HG03378 (cell line): ENCODE data around the gene HBA1.
"Not testable (repeated sequence)": the region's sequence is repeated elsewhere in the genome, so short reads cannot be mapped to it uniquely, and the experiment has no call there.

Experiments
- ATAC-seq: cut with Tn5 transposase; IDR thresholded peaks from one replicate; pipeline ENCODE4 v1.9.1; 2021; ENCODE audit warnings: mild to moderate bottlenecking, moderate library complexity; ENCODE audit not compliant: unreplicated experiment

HBA1 gene

DNA sequence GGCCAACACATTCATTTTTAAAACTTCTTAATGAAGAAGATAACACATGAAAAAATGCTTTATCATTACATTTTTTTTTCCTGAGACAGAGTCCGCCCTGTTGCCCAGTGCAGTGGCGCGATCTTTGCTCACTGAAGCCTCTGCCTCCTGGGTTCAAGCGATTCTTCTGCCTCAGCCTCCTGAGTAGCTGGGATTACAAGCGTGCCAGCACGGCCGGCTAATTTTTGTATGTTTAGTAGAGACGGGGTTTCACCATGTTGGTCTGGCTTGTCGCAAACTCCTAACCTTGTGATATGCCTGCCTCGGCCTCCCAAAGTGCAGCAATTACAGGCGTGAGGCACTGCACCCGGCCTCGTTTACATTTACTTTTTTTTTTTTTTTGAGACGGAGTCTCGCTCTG lies 17.0 kb downstream of the HBA1 start:
- ATAC-seq: no peak

DNA sequence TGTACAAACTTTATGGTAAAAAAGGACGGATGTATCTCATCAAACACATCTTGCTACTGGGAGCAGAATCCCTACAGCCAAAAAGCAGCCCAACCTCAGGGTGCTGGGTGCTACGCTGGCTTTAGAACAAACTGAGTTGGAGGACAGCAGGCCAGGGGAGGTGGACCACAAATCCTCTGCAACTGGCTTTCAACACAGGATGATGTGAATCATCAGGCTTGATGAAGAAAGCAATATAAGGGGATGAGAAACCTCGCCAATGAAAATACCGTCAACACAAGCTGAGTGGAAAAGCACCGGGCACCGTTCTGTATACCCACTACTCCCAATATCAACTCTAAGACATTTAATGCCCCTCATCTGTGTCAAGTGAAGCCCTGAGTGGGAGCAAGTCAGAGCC lies 18.0 kb downstream of the HBA1 start:
- no peak for ATAC-seq

DNA sequence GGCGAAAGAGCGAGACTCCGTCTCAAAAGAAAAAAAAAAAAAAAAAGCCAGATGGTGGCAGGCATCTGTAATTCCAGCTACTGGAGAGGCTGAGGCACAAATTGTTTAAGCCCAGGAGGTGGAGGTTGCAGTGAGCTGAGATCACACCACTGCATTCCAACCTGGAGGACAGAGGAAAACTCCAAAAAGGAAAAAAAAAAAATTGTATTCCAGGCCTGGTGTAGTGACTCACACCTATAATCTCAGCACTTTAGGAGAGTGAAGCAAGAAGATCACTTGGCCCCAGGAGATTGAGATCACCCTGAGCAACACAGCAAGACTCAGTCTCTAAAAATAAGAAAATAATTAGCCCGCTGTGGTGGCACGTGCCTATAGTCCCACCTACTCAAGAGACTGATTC lies 23.9 kb downstream of the HBA1 start:
- ATAC-seq: no peak

DNA sequence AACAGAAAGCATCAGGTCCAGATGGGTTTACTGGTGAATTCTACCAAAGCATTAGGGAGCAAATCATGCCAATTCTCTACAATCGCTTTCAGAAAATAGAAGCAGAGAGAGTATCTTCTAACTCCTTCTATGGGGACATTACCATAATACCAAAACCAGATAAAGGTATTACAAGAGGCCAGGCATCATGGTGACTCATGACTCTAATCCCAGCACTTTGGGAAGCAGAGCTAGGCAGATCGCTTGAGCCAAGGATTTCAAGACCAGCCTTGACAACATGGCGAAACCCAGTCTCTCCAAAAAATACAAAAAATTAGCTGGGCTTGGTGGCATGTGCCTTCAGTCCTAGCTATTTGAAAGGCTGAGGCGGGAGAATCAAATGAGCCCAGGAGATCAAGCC lies 26.8 kb downstream of the HBA1 start:
- no peak for ATAC-seq

DNA sequence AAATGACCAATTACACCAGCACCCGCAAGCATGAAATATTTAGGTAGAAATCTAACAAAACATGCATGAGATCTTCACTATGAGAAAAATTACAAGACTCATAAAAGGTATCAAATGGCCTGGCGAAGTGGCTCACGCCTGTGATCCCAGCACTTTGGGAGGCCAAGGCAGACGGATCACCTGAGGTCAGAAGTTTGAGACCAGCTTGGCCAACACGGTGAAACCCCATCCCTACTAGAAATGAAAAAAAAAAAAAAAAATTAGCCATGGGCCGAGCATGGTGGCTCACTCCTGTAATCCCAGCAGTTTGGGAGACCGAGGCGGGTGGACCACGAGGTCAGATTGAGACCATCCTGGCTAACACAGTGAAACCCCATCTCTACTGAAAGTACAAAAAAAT lies 27.6 kb downstream of the HBA1 start:
- ATAC-seq: not testable (repeated sequence)

DNA sequence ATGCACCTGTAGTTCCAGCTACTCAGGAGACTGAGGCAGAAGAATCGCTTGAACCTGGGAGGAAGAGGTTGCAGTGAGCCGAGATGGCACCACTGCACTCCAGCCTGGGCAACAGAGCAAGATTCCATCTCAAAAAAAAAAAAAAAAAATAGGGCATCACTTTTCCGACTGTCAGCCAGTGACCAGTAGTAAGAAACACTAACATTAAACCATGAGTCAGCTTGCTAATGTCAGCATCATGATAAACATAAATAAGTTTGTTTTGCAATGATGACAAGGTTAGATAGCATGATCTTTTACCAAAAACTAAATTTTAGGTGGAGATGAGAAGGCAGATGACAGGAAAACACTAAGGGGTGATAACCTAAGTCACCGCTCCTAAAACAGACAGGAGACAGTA lies 32.9 kb downstream of the HBA1 start:
- ATAC-seq: not testable (repeated sequence)

DNA sequence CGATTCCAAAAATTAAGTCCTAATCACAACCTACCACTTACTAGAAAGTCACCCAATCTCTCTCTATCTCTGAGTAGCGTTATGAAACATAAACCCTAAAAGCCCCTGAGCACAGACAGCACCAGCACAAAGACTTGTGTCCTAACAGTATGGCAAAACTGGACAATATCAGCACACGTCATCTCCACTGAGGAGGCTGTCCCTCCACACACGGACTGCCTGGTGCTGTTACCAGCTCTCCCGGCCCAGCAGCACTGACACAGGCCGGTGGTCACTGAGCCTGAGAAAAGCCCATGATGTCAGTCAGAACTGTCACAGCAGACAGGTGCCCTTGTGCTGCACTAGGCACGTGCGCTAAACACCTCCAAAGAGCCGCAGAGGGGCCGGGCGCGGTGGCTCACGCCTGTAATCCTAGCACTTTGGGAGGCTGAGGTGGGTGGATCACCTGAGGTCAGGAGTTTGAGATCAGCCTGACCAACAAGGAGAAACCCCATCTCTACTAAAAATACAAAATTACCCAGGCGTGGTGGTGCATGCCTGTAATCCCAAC lies 35.2 kb downstream of the HBA1 start:
- not testable (repeated sequence) for ATAC-seq

DNA sequence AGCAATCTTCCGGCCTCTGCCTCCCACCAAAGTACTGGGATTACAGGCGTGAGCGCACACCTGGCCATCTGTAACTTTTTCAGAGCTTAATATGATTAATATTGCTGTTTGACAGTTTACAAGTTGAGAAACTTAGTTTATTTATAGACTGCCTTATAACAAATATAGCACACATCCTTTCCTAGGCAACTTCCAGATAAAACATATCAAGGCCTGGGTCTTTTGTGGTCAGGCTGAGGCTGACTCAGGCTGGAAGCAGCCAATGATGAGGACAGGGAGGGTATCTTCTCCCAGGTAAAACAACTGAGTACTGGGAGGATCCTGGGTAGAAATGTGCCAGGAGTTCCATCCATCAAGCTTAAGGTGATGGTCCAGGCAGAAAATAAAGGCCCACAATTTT lies 36.5 kb downstream of the HBA1 start:
- ATAC-seq: no peak

DNA sequence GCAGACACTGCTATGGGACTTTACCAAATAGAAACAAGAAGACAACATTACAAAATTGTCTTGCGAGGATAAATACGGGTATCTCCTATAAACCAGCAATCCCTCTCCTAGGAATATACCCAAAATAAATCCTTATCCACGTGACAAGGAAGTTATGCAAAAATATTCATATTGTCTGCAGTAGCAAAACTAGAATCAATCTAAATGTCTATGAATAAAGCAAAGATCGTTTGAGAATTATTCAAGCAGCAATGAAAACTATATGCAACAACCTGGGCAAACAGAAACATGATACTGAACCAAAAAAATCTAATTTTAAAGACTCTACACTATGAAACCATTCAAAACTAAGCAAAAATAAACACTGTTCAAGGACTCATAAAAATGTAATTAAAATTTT lies 43.5 kb downstream of the HBA1 start:
- no peak for ATAC-seq
